ENCODE results near the gene MED12.

MED12 gene

DNA sequence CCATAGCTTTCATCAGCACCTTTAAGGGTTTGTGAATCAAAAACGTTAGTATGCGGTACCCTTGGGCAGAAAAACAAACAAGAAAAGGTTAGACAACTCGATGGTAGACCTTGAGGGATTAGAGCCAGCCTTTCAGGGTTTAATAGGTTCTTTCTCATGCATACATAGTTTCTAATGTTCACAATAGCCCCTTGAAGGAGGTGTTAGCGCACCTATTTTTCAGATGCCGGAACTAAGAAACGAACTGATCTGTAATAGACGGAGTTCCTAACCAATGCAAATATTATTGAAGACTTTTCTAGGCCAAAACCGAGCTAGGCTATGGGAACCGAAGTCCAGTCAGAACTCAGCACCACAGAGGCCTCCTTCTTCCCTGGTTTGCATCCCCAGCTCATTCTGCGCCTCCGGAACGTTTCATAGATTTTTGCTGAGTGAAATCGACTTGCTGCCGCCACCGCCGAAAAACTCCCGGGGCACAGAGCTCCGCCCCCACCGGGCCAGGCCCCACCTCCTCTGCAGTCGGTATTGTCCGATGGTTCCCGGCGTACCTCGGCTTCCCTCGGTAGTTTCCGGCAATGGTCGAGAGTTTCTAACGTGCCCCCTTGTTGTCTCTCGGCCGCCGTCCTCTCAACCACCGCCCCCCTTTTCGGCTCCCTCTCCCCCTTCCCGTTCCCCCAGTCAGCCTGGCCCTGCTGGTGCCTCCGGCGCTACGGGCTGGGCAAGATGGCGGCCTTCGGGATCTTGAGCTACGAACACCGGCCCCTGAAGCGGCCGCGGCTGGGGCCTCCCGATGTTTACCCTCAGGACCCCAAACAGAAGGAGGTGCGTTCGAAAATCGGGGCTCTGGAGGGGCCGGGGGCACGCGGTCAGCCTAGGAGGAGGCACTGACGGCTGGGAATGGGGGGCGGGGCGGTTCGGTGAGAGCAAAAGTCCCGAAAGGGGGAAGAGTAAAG lies at the start of gene MED12:
TSS of gene MED12 (plus strand) at position 565 of the 953 bp plus-strand sequence. CDS start at position 724, 159 bp downstream.
- DNase-seq = peak; percentile 52 to 59

DNA sequence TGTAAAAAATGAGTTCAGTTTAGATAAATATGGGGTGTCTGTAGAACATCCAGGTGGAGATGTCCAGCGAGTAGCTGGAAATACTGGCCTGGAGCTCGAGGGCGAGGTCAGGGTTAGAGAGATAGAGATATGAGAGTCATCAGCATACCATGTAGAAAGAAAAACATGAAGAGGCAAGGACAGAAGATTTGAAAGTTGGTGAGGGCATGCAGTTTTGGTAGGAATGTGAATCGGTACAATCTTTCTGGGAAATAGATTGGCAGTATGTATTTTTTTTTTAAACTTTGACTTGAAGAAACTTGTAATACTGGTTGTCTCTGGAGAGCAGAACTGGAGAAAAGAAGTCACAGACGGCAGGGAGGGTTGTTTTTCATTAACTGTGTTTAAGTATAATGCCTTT lies 47.9 kb upstream of the MED12 start:
- DNase-seq = no peak

DNA sequence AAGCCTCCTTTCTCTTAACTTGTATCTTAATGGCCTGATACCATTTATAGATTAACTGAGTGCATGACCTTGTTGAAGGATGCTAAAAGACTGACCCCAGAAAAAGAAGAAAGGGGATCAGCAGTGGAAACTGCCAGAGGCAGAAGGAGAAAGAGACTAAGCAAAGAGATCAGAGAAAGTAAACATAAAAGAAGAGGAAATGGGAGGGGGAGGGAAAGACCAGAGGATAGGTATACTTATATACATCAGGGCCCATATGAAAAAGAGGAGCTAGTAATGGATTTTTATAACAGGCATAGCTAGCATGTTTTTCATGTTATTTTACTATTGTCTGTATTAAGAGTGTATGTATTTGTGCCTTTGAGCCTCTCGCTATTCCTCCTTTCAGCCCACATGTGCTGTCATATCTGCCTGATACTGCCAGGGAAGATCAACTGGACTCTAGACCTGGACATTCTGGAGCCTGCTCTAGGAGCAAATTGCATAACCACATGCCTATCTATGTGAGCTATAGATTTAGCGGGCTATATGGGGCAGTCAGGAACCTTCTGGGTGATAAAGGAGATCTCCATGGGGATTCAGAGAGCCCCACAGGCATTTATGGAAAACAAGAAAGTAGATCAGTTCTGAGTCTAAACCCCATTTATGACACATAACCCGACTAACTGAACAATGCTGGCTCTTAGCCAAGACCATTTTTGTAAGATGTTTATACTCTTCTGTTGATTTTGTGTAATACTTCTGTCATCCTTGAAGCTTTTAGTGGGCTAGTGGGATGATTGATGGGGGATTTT lies 36.9 kb upstream of the MED12 start:
- no peak for DNase-seq

DNA sequence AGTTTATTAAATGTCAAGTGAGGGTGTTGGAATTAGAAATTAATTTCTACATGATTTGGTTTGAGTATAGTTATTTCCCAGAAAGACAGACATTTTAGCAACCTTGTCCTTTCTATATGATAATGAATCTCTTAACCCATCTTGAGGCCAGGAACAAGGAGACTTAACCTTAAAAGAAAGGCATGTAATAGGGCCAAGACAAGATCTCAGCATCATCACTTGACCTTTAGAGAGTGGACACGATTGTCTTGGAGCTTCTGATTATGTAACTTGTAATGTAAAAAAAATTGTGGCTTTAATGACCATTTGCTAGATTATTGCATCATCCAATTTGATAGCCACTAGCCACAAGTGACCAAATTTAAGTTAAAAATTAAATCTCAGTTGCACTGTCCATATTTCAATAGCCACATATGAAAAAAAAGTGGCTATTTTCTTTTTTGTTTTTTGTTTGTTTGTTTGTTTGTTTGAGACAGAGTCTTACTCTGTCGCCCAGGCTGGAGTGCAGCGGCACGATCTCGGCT lies 36.2 kb upstream of the MED12 start:
- DNase-seq = no peak

DNA sequence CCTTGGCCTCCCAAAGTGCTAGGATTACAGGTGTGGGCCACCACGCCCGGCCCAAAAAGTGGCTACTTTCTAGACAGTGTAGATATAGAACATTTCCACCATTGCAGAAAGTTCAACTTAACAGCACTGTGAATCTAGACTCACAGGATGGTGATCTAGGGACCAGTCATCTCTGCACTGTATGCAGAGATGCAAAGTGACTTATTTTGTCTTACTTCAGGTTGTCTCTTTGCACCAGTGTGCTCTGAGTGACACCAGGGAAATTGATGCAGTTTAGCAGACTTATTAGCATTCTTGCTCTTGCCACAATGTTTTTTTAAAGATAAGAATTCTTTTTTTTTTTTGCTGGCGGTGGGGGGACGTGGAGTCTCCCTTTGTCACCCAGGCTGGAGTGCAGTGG lies 35.6 kb upstream of the MED12 start:
- DNase-seq = no peak

DNA sequence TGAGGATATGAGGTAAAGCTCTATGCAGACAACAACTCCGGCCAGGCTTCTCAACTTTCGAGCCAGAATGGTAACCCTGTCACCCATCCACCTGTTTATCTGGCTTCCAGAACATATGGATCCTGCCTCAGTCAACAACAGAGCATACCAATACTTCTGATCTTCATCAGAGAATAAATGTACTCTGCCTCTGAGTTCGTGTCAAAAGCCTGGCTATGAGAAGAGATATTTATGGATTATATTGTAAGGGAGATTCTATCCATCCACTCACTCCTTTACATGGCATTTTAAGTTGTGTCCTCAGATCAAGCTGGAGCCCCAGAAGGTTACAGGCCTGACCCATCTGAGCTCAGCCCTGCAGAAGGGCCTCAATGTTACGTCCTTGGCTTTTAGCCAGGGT lies 32.5 kb upstream of the MED12 start:
- DNase-seq = no peak

DNA sequence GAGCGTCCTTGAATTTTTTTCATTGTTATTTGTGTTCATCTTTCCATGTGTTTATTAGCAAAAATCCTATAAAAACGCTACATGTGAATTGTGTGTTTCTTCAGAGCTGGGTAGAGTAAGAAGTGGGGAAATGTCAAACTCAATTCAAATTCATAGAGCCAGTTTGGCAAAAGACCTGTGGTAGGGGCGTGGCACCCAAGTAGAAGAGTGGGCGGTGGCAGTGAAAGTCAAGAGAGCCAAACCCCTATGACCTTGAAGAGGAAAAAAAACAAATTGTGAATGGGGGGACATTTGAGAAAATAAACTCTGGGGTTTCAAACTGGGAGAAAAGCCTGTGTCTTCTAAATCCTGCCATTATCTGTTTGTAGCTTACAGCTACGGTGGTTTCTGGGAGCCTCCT lies 27.1 kb upstream of the MED12 start:
- no peak for DNase-seq

DNA sequence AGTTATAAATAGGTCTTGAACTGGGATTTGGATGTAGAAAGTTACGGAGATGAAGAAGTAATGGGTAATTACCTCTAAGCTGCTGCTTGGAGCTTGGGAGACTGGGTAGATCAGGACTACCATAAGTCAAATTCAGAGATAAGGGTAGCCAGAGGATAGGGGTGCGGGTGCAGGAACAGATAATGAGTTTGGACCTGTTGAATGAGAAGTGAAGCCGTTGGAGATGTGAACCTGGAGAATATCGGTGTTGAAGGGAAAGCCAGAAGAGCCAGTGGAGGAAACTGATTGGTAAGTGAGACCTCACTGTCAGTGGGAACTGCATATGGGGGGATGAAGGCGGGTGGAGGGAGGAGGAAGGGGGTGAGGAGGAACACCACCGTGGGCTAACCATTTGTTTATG lies 23.4 kb upstream of the MED12 start:
- DNase-seq = no peak

DNA sequence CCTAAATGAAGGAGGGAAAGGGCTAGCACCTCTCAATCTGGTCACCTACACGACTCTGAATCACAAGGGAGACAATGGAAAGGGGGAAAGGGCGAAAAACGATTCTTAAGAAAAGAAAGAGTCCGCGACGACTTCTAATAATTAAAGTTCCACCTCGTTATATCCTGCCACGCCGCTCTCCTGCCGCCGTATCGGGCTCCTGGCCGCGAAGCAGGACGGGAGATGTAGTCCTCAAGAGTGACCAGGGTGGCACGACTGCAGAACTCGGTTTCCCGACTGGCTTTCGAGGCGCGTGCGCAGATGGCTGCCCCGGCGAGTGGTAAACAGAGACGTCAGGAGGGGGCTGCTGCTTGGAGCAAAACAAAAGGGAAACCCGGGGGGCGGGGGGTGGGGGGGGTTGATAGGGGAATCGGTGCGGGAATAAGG lies 22.8 kb upstream of the MED12 start, which contains the start of gene FOXO4:
TSS of gene FOXO4 (plus strand) at position 297 of the 426 bp plus-strand sequence. CDS start 678 bp downstream, outside the sequence.
- DNase-seq = peak; percentile 40 to 71

DNA sequence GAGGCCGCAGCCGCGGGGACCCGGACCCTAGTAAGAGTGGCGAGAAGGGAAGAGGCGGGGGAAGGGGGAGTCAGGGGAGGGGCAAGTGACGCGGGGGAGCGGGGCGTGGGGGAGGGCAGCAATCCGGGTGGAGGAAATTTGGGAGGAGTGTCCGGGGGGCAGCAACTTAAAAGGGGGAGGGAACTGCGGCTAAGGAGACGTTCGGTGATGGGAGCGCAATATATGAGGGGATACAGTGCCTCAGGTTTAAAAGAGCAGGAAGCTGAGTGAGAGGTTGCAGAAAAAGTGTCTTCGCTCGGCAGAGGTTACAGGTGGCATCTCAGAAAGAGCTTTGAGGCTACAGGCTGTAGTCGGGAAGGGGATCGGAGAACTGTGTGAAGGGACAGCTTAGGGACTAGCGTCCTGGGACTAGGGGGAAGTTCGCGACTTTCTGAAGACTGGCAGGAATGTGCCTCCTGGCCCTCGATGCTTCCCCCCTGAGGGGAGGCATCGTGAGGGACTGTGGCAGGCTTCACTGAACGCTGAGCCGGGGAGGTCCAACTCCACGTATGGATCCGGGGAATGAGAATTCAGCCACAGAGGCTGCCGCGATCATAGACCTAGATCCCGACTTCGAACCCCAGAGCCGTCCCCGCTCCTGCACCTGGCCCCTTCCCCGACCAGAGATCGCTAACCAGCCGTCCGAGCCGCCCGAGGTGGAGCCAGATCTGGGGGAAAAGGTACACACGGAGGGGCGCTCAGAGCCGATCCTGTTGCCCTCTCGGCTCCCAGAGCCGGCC lies 22.2 kb upstream of the MED12 start:
- DNase-seq = no peak

DNA sequence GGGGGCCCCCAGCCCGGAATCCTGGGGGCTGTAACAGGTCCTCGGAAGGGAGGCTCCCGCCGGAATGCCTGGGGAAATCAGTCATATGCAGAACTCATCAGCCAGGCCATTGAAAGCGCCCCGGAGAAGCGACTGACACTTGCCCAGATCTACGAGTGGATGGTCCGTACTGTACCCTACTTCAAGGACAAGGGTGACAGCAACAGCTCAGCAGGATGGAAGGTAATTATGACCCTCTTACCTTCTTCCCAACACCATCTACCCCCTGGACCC lies 21.7 kb upstream of the MED12 start:
- DNase-seq = no peak

DNA sequence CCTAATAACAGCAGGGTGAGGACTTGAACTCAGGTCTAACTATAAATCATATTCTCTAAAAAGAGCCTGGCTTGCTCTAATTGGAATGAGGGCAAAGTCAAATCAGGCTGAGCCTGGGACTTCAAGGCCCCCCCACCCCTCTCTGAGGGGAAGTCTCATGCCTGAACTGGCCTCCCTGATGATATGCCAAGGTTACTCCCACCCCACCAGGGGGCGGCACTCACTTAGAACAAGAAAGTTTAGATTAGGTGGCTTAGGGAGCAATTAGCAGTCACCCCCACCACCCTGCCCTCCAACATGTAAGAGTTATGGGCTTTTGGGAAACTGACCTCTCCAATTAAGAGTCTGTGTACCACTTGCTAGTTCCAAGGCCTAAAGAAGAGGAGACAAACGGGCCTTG lies 20.1 kb upstream of the MED12 start:
- peak; percentile 2 to 35 for DNase-seq

DNA sequence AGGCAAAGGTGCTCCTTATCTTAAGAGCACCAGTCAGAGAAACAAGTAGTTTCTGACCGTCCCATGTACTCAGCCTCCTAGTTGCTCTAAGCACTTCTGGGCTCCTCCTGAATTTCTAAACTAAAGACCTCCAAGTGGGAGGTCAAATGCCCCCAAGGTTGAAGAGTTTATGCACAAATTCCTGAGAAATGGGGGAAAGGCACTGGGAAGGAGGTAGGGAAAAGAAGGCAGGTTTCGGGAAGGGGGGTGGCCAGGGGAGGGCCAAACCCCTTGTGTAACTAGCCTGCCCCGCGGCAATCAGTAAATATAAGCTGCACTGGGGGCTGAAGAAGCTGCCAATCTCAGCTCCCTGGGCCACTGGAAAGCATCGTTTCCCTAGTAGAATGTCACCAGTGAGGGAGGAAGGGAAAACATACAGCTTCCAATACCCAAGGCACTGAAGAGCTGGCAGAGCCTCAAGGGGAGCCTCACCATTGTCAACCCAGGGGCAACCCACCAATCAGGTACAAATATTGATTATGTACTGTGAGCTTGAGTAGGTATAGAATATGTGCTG lies 19.4 kb upstream of the MED12 start:
- DNase-seq = no peak

DNA sequence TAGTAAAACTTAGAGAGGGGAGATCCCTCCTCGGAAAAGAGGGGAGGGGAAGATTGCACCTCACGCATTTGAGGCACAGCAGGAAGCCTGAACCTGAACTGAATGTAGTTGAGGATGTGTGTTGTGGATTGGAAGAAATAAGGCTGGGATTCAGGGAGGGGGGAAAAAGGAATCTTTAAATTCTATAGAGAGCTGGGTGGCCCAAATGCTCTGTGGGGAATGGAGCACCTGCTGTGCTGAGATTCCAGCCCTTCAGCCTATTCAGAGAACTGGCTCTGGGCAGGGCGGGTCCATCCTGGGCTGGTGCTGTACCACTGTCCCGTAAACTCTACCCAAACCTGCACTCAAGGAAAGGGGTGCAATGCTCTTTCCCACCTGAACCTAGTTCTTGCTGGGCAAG lies 18.7 kb upstream of the MED12 start:
- DNase-seq = no peak

DNA sequence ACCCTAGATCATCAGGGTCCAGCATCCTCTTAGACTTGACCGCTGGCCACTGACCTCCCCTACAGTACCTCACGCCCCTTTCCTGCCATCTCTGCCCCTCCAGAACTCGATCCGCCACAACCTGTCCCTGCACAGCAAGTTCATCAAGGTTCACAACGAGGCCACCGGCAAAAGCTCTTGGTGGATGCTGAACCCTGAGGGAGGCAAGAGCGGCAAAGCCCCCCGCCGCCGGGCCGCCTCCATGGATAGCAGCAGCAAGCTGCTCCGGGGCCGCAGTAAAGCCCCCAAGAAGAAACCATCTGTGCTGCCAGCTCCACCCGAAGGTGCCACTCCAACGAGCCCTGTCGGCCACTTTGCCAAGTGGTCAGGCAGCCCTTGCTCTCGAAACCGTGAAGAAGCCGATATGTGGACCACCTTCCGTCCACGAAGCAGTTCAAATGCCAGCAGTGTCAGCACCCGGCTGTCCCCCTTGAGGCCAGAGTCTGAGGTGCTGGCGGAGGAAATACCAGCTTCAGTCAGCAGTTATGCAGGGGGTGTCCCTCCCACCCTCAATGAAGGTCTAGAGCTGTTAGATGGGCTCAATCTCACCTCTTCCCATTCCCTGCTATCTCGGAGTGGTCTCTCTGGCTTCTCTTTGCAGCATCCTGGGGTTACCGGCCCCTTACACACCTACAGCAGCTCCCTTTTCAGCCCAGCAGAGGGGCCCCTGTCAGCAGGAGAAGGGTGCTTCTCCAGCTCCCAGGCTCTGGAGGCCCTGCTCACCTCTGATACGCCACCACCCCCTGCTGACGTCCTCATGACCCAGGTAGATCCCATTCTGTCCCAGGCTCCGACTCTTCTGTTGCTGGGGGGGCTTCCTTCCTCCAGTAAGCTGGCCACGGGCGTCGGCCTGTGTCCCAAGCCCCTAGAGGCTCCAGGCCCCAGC lies 17.6 kb upstream of the MED12 start:
- DNase-seq = no peak

DNA sequence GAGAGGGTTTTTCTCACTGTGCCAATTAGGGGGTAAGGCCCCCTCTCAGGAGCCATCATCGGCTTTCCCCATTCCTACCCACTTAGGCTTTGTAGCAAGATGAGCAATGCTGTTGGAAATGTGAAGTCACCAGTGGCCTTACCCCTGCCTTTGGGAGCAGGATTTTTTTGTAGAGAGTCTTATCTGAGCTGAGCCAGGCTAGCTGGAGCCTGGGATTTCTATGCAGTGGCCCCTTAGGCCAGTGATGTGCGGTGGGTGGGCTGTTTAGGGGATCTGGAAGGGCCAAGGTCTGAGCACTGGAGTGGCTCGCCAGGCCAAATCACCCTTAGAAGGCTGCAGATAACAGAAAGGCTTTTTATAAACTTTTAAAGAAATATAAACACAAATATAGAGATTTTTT lies 16.1 kb upstream of the MED12 start:
- no peak for DNase-seq

DNA sequence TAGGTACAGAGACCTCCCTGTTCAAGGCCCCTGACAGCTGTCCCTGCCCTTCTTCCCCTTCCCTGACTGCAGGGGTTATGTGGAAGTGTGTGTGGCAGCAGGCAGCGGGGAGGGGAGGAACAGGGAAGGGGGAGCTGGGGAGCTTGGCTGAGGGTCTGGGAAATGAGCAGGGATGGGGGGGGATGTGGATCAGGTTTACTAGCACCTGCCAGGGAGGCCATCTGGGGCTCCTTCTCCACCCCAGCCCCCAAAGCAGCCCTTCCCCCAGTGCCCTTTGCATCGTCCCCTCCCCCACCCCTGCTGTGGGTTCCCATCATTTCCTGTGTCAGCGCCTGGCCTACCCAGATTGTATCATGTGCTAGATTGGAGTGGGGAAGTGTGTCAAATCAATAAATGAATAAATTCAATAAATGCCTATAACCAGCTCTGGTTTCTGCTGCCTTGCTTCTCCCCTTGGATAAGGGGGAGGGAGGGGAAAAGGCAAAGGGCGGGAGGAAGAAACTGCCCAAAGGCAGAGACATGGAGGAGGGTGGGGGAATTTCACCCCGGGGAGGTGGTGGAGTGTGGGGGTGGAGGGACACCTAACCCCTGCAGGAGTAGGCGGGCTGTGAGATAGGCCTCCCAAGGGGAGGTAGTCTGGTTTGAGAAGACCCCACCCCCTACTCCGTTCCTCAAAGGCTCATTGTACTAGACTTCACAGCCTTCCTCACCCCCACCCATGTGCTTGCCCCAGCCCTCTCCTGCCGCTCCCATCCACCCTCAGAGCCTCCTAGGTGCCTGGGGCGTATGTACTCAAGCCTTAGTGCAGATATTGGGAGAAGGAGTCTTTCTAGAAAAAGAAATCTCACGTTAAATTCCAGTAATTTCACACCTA lies 15.0 kb upstream of the MED12 start:
- DNase-seq = no peak

DNA sequence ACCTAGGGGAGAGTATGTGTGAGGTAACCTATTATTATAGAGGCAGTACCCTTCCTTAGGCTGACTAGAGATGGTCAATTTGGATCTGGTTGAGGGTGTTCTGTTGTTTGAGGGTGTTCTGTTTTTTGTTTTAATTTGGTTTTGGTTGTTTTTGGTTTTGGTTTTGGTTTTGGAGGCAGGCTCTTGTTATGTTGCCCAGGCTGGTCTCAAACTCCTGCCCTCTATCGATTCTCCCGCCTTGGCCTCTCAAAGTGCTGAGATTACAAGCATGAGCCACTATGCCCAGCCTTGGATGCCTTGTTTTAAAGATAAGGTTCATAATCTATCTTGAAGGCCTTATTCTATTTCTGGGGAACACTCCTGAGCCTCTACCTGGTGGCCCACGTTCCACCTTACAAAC lies 12.8 kb upstream of the MED12 start:
- DNase-seq = no peak

DNA sequence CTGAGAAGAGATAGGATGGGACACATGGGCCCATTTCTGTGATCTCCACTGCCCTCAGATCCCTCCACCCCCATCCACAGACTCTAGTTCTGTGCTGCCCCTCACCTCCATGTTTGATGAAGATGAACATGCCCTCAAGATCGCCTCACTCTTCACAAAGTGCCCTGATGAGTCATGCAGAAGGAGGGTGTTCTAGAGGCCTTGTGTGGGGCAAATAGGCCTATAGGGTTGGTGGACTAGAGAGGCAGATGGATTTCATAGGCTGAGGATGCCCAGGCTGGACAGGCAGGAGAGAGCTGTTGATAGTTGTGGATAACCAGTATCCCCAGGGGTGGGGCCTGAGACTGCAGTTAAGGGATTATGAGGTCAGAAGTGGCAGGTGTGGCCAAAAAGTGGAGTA lies 12.0 kb upstream of the MED12 start, which contains the start of gene CXorf65:
TSS of gene CXorf65 (minus strand) at position 314 of the 400 bp plus-strand sequence. CDS start at position 130, 184 bp downstream.
- no peak for DNase-seq

DNA sequence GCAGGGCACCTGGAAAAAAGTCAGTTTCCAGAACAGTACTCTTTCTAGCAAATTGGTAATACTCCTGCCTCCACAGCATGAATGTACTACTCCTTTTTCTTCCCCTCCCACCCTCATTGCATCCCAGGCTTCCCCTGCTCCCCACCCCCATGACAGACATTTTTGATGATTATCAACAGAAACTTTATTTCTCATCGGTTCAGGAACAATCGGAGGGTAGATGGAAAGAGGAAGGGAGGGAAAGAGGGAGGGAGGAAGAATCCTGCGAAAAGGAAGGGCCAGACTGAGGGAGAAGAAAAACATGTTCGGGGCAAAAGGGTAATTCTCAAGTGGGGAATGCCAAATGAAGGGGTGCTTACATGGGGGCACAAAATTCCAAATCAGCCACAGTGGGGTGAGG lies 11.2 kb upstream of the MED12 start:
- DNase-seq = no peak
